MCF 10A (cell line): Measurements from ENCODE around the gene DNTT. TPM values are rescaled to one million over a fixed set of nuclear protein-coding genes. Genes with fewer than 3 reads are reported as not detected.

Experiments used
- BruUV-seq: library from RNA; stranded (reverse); fragments of 400-500 nt; replicated peaks from 2 replicates; lab custom pipeline; 2021; lab: Mats Ljungman, UMichigan
- CTCF ChIA-PET: fragments of 300-600 bp; sonication (Branson Sonifier 250); formaldehyde crosslinking; extraction: SDS; loops from one replicate; lab custom pipeline; 2021; ENCODE audit warnings: antibody characterized with exemption, inconsistent platforms; lab: Yijun Ruan, JAX
- POLR2A ChIA-PET: fragments of 300-600, 350-650 bp; sonication (Branson Sonifier 250); formaldehyde crosslinking; extraction: SDS; loops from one replicate; lab custom pipeline; 2020; ENCODE audit warnings: antibody characterized with exemption, inconsistent platforms; lab: Yijun Ruan, JAX
- DNase-seq: peaks from one replicate; pipeline ENCODE4 v3.0.0-alpha.2; 2018; ENCODE audit not compliant: unreplicated experiment
- H3K27ac Mint-ChIP-seq: one replicate; pipeline ENCODE4 v1.8.0; 2022; ENCODE audit warnings: mild to moderate bottlenecking, low read depth, mixed read lengths; ENCODE audit not compliant: unreplicated experiment
- H3K27me3 Mint-ChIP-seq: one replicate; pipeline ENCODE4 v1.8.0; 2022; ENCODE audit warnings: mixed read lengths; ENCODE audit not compliant: insufficient read depth, unreplicated experiment
- H3K36me3 Mint-ChIP-seq: one replicate; pipeline ENCODE4 v1.8.0; 2022; ENCODE audit warnings: mild to moderate bottlenecking, moderate library complexity, mixed read lengths; ENCODE audit not compliant: insufficient read depth, unreplicated experiment
- H3K4me1 Mint-ChIP-seq: one replicate; pipeline ENCODE4 v1.8.0; 2022; ENCODE audit warnings: mixed read lengths; ENCODE audit not compliant: insufficient read depth, unreplicated experiment
- H3K4me3 Mint-ChIP-seq: one replicate; pipeline ENCODE4 v1.8.0; 2022; ENCODE audit warnings: mild to moderate bottlenecking, moderate library complexity, mixed read lengths; ENCODE audit not compliant: unreplicated experiment
- H3K9me3 Mint-ChIP-seq: one replicate; pipeline ENCODE4 v1.8.0; 2022; ENCODE audit warnings: mixed read lengths; ENCODE audit not compliant: unreplicated experiment
- CTCF ChIP-seq: fragments of 200-600 bp; IDR thresholded peaks from one replicate; pipeline ENCODE4 v1.8.0; 2022; ENCODE audit warnings: antibody characterized with exemption, mild to moderate bottlenecking; ENCODE audit not compliant: unreplicated experiment
- intact Hi-C: fragments of 100-400 bp; cut with micrococcal nuclease; formaldehyde crosslinking; loops from 2 replicates; pipeline ENCODE4 v1.14.1; 2022
- total RNA-seq: library from RNA; stranded (reverse); gene quantifications from 2 replicates; pipeline ENCODE4 v1.2.3, GENCODE V29; 2022

DNTT gene
- total RNA-seq, 1 experiment from 2014 or later: not detected

- H3K27me3 Mint-ChIP-seq: no peaks in the 10 kb centered on the region
- peak; percentile 63 for DNase-seq
- CTCF ChIA-PET: interaction anchor here (1.6 to 2.7 kb wide), 2 partner anchors 18 to 46 kb away, joined by 5 to 14 read pairs; no protein-coding TSS in a partner anchor
- intact Hi-C loops: no loop called here
- H3K9me3 Mint-ChIP-seq: no peaks in the 10 kb centered on the region
- no peak for TF ChIP-seq CTCF
- H3K36me3 Mint-ChIP-seq: no peaks in the 10 kb centered on the region
- peaks cover 35% of the 10 kb centered on the region for H3K4me1 Mint-ChIP-seq
- H3K27ac Mint-ChIP-seq: no peak overlapping the region
- H3K4me3 Mint-ChIP-seq: no peak overlapping the region
- BruUV-seq: no TSS peak
- POLR2A ChIA-PET: interaction anchor here (0.5 to 1.4 kb wide), 3 partner anchors 12 to 51 kb away, joined by 3 to 5 read pairs (median 3); no protein-coding TSS in a partner anchor
Observed at GRCh38 chr10:96275685-96276418, 28.4 kb upstream of the DNTT start.

- BruUV-seq: no TSS peak
- H3K27me3 Mint-ChIP-seq: no peaks in the 10 kb centered on the region
- H3K4me3 Mint-ChIP-seq: no peak overlapping the region
- H3K36me3 Mint-ChIP-seq: no peaks in the 10 kb centered on the region
- CTCF ChIA-PET: interaction anchor here (1.6 to 2.7 kb wide), 2 partner anchors 18 to 47 kb away, joined by 5 to 14 read pairs; no protein-coding TSS in a partner anchor
- H3K27ac Mint-ChIP-seq: no peak overlapping the region
- intact Hi-C loops: no loop called here
- POLR2A ChIA-PET: interaction anchor here (0.6 to 1.4 kb wide), 3 partner anchors 11 to 1919 kb away, joined by 3 to 4 read pairs (median 3); no protein-coding TSS in a partner anchor
- no peak for DNase-seq
- H3K9me3 Mint-ChIP-seq: no peaks in the 10 kb centered on the region
- no peak for TF ChIP-seq CTCF
- peaks cover 32% of the 10 kb centered on the region for H3K4me1 Mint-ChIP-seq
Observed at GRCh38 chr10:96276426-96276825, 27.8 kb upstream of the DNTT start.

GRCh38 chr10:96276831-96277230, 27.4 kb upstream of the DNTT start:
- ChIA-PET CTCF (interaction anchor here (1.2 to 2.7 kb wide), 3 partner anchors 18 to 260 kb away, joined by 5 to 14 read pairs (median 5); no protein-coding TSS in a partner anchor), POLR2A (interaction anchor here (0.6 to 1.4 kb wide), 3 partner anchors 11 to 1919 kb away, joined by 3 to 4 read pairs (median 3); no protein-coding TSS in a partner anchor)
- intact Hi-C loops: no loop called here
- H3K9me3 Mint-ChIP-seq: no peaks in the 10 kb centered on the region
- peak; percentile 76 for DNase-seq
- BruUV-seq: no TSS peak
- H3K4me3 Mint-ChIP-seq: no peak overlapping the region
- no peaks in the 10 kb centered on the region for H3K36me3 Mint-ChIP-seq
- H3K27me3 Mint-ChIP-seq: no peaks in the 10 kb centered on the region
- no peak overlapping the region for H3K27ac Mint-ChIP-seq
- TF ChIP-seq CTCF: no peak
- H3K4me1 Mint-ChIP-seq: peaks cover 32% of the 10 kb centered on the region

- ChIA-PET POLR2A (interaction anchor here (1.4 kb wide), 1 partner anchor 8 kb away, joined by 12 read pairs; the partner anchor contains the start of gene BLNK), CTCF (interaction anchor here (0.6 to 1.7 kb wide), 3 partner anchors 13 to 131 kb away, joined by 3 to 8 read pairs (median 4); no protein-coding TSS in a partner anchor)
- intact Hi-C loops: no loop called here
- no peak for TF ChIP-seq CTCF
- no TSS peak for BruUV-seq
- Mint-ChIP-seq H3K27me3 (no peaks in the 10 kb centered on the region), H3K4me3 (no peak overlapping the region), H3K9me3 (no peaks in the 10 kb centered on the region), H3K36me3 (no peaks in the 10 kb centered on the region), H3K27ac (no peak overlapping the region), H3K4me1 (peaks cover 32% of the 10 kb centered on the region)
- DNase-seq: no peak
Observed at GRCh38 chr10:96279191-96279641, 25.0 kb upstream of the DNTT start.
